NK-92 treated with Interleukin-12 subunit alpha and Interleukin-12 subunit beta, amount 100 ng/mL, for 24 hours (cell line): ENCODE data around the gene SMYD1.

Experiments
- DNase-seq: peaks from one replicate; lab custom pipeline; 2025; lab: John Stamatoyannopoulos, UW

The SMYD1 gene

GRCh38 chr2:88088999-88089398, 21.4 kb downstream of the SMYD1 start:
- DNase-seq = no peak

- DNase-seq = no peak
Measured at GRCh38 chr2:88090446-88091283, 23.0 kb downstream of the SMYD1 start.

- DNase-seq = no peak
Measured at GRCh38 chr2:88091943-88092342, 24.3 kb downstream of the SMYD1 start.

GRCh38 chr2:88092773-88093172, 25.1 kb downstream of the SMYD1 start:
- no peak for DNase-seq

- DNase-seq = no peak
Measured at GRCh38 chr2:88095022-88095421, 27.4 kb downstream of the SMYD1 start.

- DNase-seq = no peak
Measured at GRCh38 chr2:88096708-88097107, 29.1 kb downstream of the SMYD1 start.

GRCh38 chr2:88097192-88097591, 29.6 kb downstream of the SMYD1 start:
- no peak for DNase-seq

GRCh38 chr2:88097891-88098557, 30.4 kb downstream of the SMYD1 start:
- DNase-seq = no peak

GRCh38 chr2:88098558-88098900, 30.9 kb downstream of the SMYD1 start:
- no peak for DNase-seq

- no peak for DNase-seq
Measured at GRCh38 chr2:88099798-88100488, 32.3 kb downstream of the SMYD1 start.

GRCh38 chr2:88100489-88100858, 32.8 kb downstream of the SMYD1 start:
- DNase-seq = no peak

GRCh38 chr2:88108796-88109195, 41.2 kb downstream of the SMYD1 start:
- no peak for DNase-seq

GRCh38 chr2:88110830-88111229, 43.2 kb downstream of the SMYD1 start:
- no peak for DNase-seq

- DNase-seq = no peak
Measured at GRCh38 chr2:88113069-88113468, 45.4 kb downstream of the SMYD1 start.

GRCh38 chr2:88114889-88115288, 47.3 kb downstream of the SMYD1 start:
- DNase-seq = no peak

- no peak for DNase-seq
Measured at GRCh38 chr2:88115825-88116518, 48.3 kb downstream of the SMYD1 start.

GRCh38 chr2:88116669-88117432, 49.2 kb downstream of the SMYD1 start:
- DNase-seq = no peak

- no peak for DNase-seq
Measured at GRCh38 chr2:88117973-88118372, 50.3 kb downstream of the SMYD1 start.

- DNase-seq = no peak
Measured at GRCh38 chr2:88121678-88122077, 54.1 kb downstream of the SMYD1 start.

GRCh38 chr2:88122141-88122884, 54.7 kb downstream of the SMYD1 start:
- no peak for DNase-seq
